HG03457 (cell line): ENCODE results near the gene HBA2.
"Not testable (repeated sequence)": the region's sequence is repeated elsewhere in the genome, so short reads cannot be mapped to it uniquely, and the experiment has no call there.

Experiments used
- ATAC-seq: cut with Tn5 transposase; IDR thresholded peaks from one replicate; pipeline ENCODE4 v1.9.1; 2021; ENCODE audit warnings: moderate number of reproducible peaks; ENCODE audit not compliant: unreplicated experiment

HBA2 gene

GRCh38 chr16:172374-172941 is at the start of gene HBA2:
Gene HBA2 (plus strand): TSS chr16:172876. CDS start chr16:172913, 37 bp downstream.
- not testable (repeated sequence) for ATAC-seq

- not testable (repeated sequence) for ATAC-seq
Measured at GRCh38 chr16:123558-124350, 48.9 kb upstream of the HBA2 start.

GRCh38 chr16:125011-125410 is 47.7 kb upstream of the HBA2 start:
- ATAC-seq: no peak

- ATAC-seq: no peak
Measured at GRCh38 chr16:129075-129474, 43.6 kb upstream of the HBA2 start.

DNA sequence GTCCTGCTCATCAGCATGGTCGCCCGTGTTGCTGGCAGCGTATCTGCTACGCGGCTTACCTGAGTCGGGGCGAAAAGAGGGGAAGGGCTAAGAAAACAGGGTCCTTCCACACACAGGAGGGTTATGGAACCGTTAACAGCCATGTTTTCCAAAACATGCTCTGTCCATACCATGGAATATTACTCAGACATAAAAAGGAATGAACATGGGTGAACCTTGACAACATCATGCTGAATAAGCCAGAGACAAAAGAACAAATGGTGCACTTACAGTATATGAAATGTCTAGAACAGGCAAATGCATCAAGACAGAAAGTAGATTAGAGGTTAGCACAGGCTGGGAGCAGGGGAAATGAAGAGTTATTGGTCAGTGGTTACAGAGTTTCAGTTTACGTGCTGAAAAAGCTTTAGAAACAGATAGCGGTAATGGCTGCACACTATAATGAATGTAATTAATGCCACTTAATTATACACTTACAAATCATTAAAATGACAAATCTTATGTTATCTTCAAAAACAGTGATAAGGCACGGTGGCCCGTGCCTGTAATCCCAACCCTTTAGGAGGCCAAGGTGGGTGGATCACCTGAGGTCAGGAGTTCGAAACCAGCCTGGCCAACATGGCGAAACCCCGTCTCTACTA is 42.0 kb upstream of the HBA2 start:
- no peak for ATAC-seq

- no peak for ATAC-seq
Measured at GRCh38 chr16:132120-132519, 40.6 kb upstream of the HBA2 start.

- ATAC-seq: no peak
Measured at GRCh38 chr16:133716-134115, 39.0 kb upstream of the HBA2 start.

DNA sequence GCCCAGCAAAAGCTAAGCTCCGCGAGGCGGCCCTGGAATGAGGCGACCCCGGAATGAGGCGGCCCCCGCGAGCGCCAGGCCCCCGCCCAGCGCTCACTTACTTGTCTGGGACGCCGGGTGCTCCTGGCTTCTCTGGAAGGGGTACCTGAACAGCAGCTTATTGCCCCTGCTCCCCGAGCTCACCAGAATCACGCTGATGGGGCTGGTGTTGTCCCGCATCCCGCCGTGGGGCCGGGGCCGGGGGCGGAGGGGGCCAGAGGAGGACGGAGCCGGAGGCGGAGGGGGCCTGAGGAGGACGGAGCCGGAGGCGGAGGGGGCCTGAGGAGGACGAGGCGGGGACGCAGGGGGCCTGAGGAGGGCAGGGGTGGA is 34.6 kb upstream of the HBA2 start:
- no peak for ATAC-seq

DNA sequence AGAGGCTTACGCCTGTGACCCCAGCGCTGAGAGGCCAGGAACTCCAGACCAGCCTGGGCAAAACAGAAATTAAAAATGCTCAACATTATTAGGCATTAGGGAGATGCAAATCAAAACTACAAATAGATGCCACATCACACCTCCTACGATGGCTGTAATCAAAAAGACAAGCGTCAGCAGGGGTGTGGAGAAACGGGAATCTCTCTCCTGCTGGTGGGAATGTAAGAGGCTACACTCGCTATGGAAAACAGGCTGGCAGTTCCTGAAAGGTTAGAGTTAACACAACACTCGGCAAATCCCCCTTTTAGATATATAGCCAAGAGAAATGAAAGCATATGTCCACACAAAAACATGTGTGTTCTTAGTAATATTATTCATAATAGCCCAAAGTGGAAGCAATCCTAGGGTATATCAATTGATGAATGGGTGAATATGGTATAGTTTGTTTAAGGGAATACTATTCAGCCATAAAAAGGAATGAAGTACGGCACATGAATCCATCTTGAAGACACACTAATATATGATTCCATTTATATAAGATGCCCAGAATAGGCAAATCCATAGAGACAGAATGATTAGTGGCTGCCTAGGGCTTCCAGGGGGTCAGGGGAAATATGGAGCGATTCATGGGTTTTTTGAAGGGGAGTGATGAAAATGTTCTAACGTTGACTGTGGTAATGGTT is 32.4 kb upstream of the HBA2 start:
- ATAC-seq: no peak

DNA sequence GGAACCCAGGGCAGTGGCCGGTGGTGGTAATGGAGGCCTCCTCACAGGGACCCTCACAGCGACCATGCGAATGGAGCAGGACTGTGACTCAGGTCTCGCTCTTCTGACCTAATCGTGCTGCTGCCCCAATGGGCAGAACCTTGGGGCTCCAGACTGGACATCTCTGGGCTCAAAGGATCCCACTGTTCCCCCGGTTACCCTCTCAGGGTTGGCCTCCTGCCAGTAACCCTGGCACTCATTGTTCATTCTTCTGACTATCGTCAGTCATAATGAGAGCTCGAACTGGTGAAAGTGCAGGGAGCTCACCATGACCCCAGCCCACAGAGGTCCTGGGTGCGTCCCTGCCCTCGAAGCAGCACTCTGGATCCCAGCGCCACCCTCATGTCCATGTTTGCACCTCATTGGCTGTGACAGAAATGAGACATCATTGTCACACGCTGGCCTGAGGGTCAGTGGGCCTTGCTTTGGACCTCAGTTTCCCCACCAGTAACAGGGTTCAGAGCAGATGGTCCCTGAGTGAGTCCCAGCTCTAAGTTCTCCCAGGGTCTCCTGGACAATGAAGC is 30.2 kb upstream of the HBA2 start:
- ATAC-seq: no peak

- no peak for ATAC-seq
Measured at GRCh38 chr16:143047-143446, 29.6 kb upstream of the HBA2 start.

- no peak for ATAC-seq
Measured at GRCh38 chr16:143456-143855, 29.2 kb upstream of the HBA2 start.

DNA sequence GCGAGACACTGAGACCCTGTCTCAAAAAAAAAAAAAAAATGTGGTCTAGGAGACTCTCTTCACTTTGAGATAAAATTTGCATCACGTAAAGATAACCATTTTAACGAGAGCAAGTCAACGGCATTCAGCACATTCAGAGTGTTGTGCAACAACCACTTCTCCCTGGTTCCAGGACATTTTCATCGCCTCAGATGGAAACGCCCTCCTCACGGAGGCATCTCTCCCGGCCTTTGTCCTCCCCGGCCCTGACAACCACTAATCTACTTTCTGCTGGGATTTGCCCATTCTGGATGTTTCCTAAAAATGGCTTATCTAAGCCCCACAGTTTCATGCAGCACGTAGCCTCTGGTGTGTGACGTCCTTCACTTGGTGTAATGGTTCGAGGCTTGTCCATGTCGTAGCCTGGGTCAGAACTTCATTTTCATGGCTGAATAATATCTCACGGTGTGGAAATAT is 27.9 kb upstream of the HBA2 start:
- no peak for ATAC-seq

DNA sequence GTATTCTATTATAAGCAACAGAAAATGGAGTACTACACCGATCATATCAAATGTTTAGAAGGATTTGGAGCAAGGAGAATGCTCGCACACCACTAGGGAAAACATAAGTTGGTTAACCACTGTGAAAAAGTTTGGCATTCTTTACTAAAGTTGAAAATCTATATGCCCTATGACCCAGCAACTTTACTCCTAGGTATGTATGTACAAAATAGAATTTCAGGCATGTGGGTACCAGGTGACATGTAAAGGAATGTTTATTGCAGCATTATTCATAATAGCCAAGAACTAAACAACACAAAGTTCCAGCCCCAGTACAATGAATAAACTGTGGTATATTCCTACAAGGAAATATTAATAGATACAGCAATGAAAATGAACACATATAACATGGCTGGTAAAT is 26.0 kb upstream of the HBA2 start:
- no peak for ATAC-seq

- no peak for ATAC-seq
Measured at GRCh38 chr16:149024-149660, 23.5 kb upstream of the HBA2 start.

DNA sequence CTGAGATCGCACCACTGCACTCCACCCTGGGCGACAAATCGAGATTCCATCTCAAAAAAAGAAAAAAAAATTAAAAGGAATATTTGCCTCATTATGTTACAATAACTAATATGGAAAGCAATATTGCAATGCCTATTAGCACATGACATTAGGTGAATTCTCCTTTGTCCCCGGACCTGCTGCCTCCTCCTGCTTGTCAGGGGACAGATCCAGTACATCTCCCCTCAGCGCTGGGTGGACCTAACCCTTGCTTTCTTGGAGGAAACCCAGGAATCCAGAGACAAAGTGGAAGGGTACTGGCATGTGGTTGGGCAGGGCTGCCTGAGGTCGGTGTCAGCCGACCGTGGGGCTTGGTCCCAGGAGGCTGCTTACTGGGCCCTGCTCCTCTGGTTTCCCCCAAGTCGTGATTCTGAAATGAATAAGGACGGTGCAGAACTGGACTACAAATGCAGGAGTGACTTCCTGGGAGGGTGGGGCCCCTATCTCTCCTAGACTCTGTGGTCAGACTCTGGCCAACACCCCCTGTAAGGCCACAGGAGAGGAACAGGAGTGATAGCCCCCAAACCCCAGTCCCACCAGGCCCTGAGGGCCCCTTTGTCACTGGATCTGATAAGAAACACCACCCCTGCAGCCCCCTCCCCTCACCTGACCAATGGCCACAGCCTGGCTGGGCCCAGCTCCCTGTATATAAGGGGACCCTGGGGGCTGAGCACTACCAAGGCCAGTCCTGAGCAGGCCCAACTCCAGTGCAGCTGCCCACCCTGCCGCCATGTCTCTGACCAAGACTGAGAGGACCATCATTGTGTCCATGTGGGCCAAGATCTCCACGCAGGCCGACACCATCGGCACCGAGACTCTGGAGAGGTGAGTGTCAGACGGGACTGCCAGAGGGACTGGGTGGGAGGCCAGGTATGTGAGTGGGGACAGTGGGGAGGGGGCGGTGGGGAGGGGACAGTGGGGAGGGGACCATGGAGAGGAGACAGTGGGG is 20.2 kb upstream of the HBA2 start, which contains the start of gene HBZ:
Gene HBZ, plus strand, starts transcription at position 504 of the 988 bp plus-strand sequence. Its CDS starts 266 bp downstream, at position 770.
- ATAC-seq: no peak

DNA sequence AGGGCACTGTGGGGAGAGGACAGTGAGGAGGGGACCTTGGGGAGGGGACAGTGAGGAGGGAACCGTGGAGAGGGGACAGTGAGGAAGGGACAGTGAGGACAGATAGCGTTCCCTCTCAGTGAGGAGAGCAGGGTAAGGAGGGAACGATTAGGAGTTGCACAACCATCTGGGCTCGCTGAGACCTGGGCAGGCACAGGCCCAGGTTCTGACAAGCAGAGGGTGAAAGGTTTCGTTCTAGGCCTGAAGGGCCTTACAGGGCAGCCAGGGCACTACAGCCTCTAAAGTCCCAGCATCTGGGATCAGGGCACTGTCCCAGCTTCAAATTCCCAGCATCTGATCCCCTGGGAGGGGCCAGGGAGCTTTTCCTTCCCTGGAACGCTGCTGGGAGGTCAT is 19.6 kb upstream of the HBA2 start:
- ATAC-seq: not testable (repeated sequence)

- ATAC-seq: not testable (repeated sequence)
Measured at GRCh38 chr16:153550-154216, 19.0 kb upstream of the HBA2 start.
